Common myeloid progenitor, CD34-positive (primary cell): ENCODE measurements around the gene CACNB4.
"Not testable (repeated sequence)": the region's sequence is repeated elsewhere in the genome, so short reads cannot be mapped to it uniquely, and the experiment has no call there.

Experiments
- CTCF ChIA-PET: fragments of 350-600 bp; sonication (Branson Sonifier 250); formaldehyde crosslinking; loops from one replicate; lab custom pipeline; 2021; ENCODE audit warnings: antibody characterized with exemption; lab: Charles Lee
- POLR2A ChIA-PET: fragments of 350-600 bp; sonication (Branson Sonifier 250); formaldehyde crosslinking; loops from one replicate; lab custom pipeline; 2021; ENCODE audit warnings: antibody characterized with exemption; lab: Charles Lee
- DNase-seq, 3 donors: peaks; one replicate each; pipeline versions ENCODE4 v3.0.0 to v3.0.0-alpha.2; 2013
- H3K27ac ChIP-seq, 2 experiments: 1 replicate in 1 of 2; 2 replicates in 1 of 2; pipeline ENCODE4 v1.7.0; 2013; ENCODE audit warnings: inconsistent platforms in 2 of 2, low read length in 2 of 2, mild to moderate bottlenecking in 2 of 2, low read depth in 1 of 2, moderate library complexity in 1 of 2; ENCODE audit not compliant: severe bottlenecking in 2 of 2, insufficient read depth in 1 of 2, poor library complexity in 1 of 2
- H3K27me3 ChIP-seq, 5 experiments: replicated peaks in 2 of 5; 1 replicate in 3 of 5; 2 replicates in 2 of 5; pipeline versions ENCODE4 v1.6.1 to v1.7.0; 2013; ENCODE audit warnings: low read length in 4 of 5, mild to moderate bottlenecking in 2 of 5, moderate library complexity in 2 of 5, inconsistent platforms in 1 of 5; ENCODE audit not compliant: insufficient read depth in 5 of 5, control insufficient read depth in 4 of 5
- H3K36me3 ChIP-seq, 4 experiments: 1 replicate in 2 of 4; 2 replicates in 2 of 4; pipeline versions ENCODE4 v1.6.1 to v1.7.0; 2013; ENCODE audit warnings: low read length in 3 of 4, control low read depth in 1 of 4, mild to moderate bottlenecking in 1 of 4; ENCODE audit not compliant: control insufficient read depth in 4 of 4, insufficient read depth in 4 of 4
- H3K4me1 ChIP-seq, 4 experiments: 1 replicate in 3 of 4; 2 replicates in 1 of 4; pipeline versions ENCODE4 v1.6.1 to v1.7.1; 2013; ENCODE audit warnings: low read length in 3 of 4, mild to moderate bottlenecking in 3 of 4, control low read depth in 1 of 4, inconsistent platforms in 1 of 4, moderate library complexity in 1 of 4; ENCODE audit not compliant: control insufficient read depth in 4 of 4, insufficient read depth in 4 of 4; ENCODE audit errors: control extremely low read depth in 1 of 4
- H3K4me3 ChIP-seq, 7 experiments: 1 replicate in 4 of 7; 2 replicates in 3 of 7; pipeline versions ENCODE4 v1.5.1 to v1.7.0; 2013; ENCODE audit warnings: mild to moderate bottlenecking in 7 of 7, low read length in 6 of 7, moderate library complexity in 6 of 7, inconsistent platforms in 2 of 7, low read depth in 2 of 7, control low read depth in 1 of 7; ENCODE audit not compliant: insufficient read depth in 4 of 7, control insufficient read depth in 1 of 7; ENCODE audit errors: extremely low read depth in 1 of 7
- H3K9me3 ChIP-seq, 5 experiments: 1 replicate in 4 of 5; 2 replicates in 1 of 5; pipeline versions ENCODE4 v1.6.1 to v1.7.1; 2013; ENCODE audit warnings: low read length in 4 of 5, mild to moderate bottlenecking in 2 of 5, inconsistent platforms in 1 of 5, low read depth in 1 of 5, moderate library complexity in 1 of 5; ENCODE audit not compliant: control insufficient read depth in 4 of 5, insufficient read depth in 2 of 5; ENCODE audit errors: control extremely low read depth in 1 of 5
- WGBS: methylation state at CpG from one replicate; pipeline ENCODE4 v1.1.5; 2013; ENCODE audit not compliant: insufficient coverage; 5-methylcytosine and 5-hydroxymethylcytosine counted together

CACNB4 gene

GRCh38 chr2:152015552-152015951, 83.3 kb downstream of the CACNB4 start:
- Histone ChIP-seq H3K4me1 (no peaks in the 10 kb centered on the region), H3K27me3 (no peaks in the 10 kb centered on the region), H3K36me3 (no peaks in the 10 kb centered on the region), H3K4me3 (no peak overlapping the region), H3K9me3 (no peaks in the 10 kb centered on the region), H3K27ac (no peak overlapping the region)
- 100% methylated on average over 5 of the region's 5 CpGs for WGBS
- no peak for DNase-seq
- POLR2A ChIA-PET = no interaction called here
- CTCF ChIA-PET = interaction anchor here (1.2 kb wide), 1 partner anchor 16 kb away, joined by 5 read pairs; no protein-coding TSS in a partner anchor

GRCh38 chr2:152012697-152013096, 86.1 kb downstream of the CACNB4 start:
- CTCF ChIA-PET = interaction anchor here (1.0 to 2.0 kb wide), 3 partner anchors 11 to 14 kb away, joined by 3 to 5 read pairs (median 3); no protein-coding TSS in a partner anchor
- DNase-seq = no peak
- no peaks in the 10 kb centered on the region for H3K36me3 ChIP-seq
- no CpG with 5 or more reads among the region's 1 CpG for WGBS
- no peaks in the 10 kb centered on the region for H3K4me1 ChIP-seq
- H3K4me3 ChIP-seq = no peak overlapping the region
- H3K27ac ChIP-seq = no peak overlapping the region
- H3K27me3 ChIP-seq = no peaks in the 10 kb centered on the region
- POLR2A ChIA-PET = interaction anchor here (0.6 kb wide), 1 partner anchor 374 kb away, joined by 3 read pairs; no protein-coding TSS in a partner anchor
- no peaks in the 10 kb centered on the region for H3K9me3 ChIP-seq

- WGBS = 100% methylated on average over 1 of the region's 2 CpGs
- Histone ChIP-seq H3K4me1 (no peaks in the 10 kb centered on the region), H3K27ac (no peak overlapping the region), H3K27me3 (no peaks in the 10 kb centered on the region), H3K36me3 (no peaks in the 10 kb centered on the region), H3K9me3 (no peaks in the 10 kb centered on the region), H3K4me3 (no peak overlapping the region)
- ChIA-PET CTCF (interaction anchor here (0.7 to 3.1 kb wide), 5 partner anchors 10 to 40 kb away, joined by 3 to 13 read pairs (median 3); no protein-coding TSS in a partner anchor), POLR2A (no interaction called here)
- DNase-seq = no peak
Measured at GRCh38 chr2:152011724-152012123, 87.1 kb downstream of the CACNB4 start.

- POLR2A ChIA-PET = no interaction called here
- Histone ChIP-seq H3K27ac (no peak overlapping the region), H3K27me3 (no peaks in the 10 kb centered on the region), H3K36me3 (no peaks in the 10 kb centered on the region), H3K4me1 (peaks cover 0 to 13% (median 2%) of the 10 kb centered on the region in 4 experiments), H3K9me3 (peaks cover 0 to 12% (median 6%) of the 10 kb centered on the region in 5 experiments), H3K4me3 (no peak overlapping the region)
- CTCF ChIA-PET = interaction anchor here (1.6 kb wide), 1 partner anchor 21 kb away, joined by 4 read pairs; no protein-coding TSS in a partner anchor
- DNase-seq = peak in 2 of 3 donors; percentile 37 to 47
- 72% methylated on average over 3 of the region's 4 CpGs for WGBS
Measured at GRCh38 chr2:152005607-152006006, 93.2 kb downstream of the CACNB4 start.

GRCh38 chr2:152003283-152003682, 95.6 kb downstream of the CACNB4 start:
- H3K4me3 ChIP-seq, H3K27me3 ChIP-seq, POLR2A ChIA-PET, H3K27ac ChIP-seq, DNase-seq, H3K36me3 ChIP-seq: not testable (repeated sequence)
- CTCF ChIA-PET = interaction anchor here (0.6 to 1.8 kb wide), 3 partner anchors 16 to 275 kb away, joined by 3 to 11 read pairs (median 3); no protein-coding TSS in a partner anchor
- WGBS = 100% methylated on average over 1 of the region's 5 CpGs
- Histone ChIP-seq H3K4me1 (peaks cover 0 to 13% (median 2%) of the 10 kb centered on the region in 4 experiments), H3K9me3 (peaks cover 0 to 12% (median 6%) of the 10 kb centered on the region in 5 experiments)

GRCh38 chr2:151999053-151999452, 99.8 kb downstream of the CACNB4 start:
- no peak overlapping the region for H3K4me3 ChIP-seq
- no peaks in the 10 kb centered on the region for H3K9me3 ChIP-seq
- H3K36me3 ChIP-seq = no peaks in the 10 kb centered on the region
- 19% methylated on average over 4 of the region's 6 CpGs for WGBS
- no peaks in the 10 kb centered on the region for H3K27me3 ChIP-seq
- H3K27ac ChIP-seq = no peak overlapping the region
- DNase-seq = peak; percentile 49 to 60 (median 55)
- H3K4me1 ChIP-seq = peaks cover 0 to 16% (median 3%) of the 10 kb centered on the region in 4 experiments
- ChIA-PET POLR2A (no interaction called here), CTCF (interaction anchor here (0.7 to 3.2 kb wide), 11 partner anchors 10 to 706 kb away, joined by 3 to 19 read pairs (median 4); no protein-coding TSS in a partner anchor)

- ChIA-PET POLR2A (no interaction called here), CTCF (interaction anchor here (0.5 to 3.2 kb wide), 7 partner anchors 17 to 557 kb away, joined by 3 to 11 read pairs (median 3); no protein-coding TSS in a partner anchor)
- no peak for DNase-seq
- Histone ChIP-seq H3K4me1 (peaks cover 0 to 19% (median 3%) of the 10 kb centered on the region in 4 experiments), H3K27ac (no peak overlapping the region), H3K9me3 (no peaks in the 10 kb centered on the region), H3K4me3 (no peak overlapping the region), H3K36me3 (no peaks in the 10 kb centered on the region), H3K27me3 (no peaks in the 10 kb centered on the region)
- WGBS = 86% methylated on average over 2 of the region's 2 CpGs
Measured at GRCh38 chr2:151996243-151997003, 102.4 kb downstream of the CACNB4 start.
